HEK293 (cell line): ENCODE results near the gene CNST.

Experiments
- CTCF ChIA-PET: fragments of 350-600 bp; formaldehyde crosslinking; extraction: SDS; loops from one replicate; lab custom pipeline; 2021; ENCODE audit warnings: antibody characterized with exemption; lab: Yijun Ruan, JAX
- POLR2A ChIA-PET: fragments of 300-600 bp; formaldehyde crosslinking; extraction: SDS; loops from one replicate; lab custom pipeline; 2020; ENCODE audit warnings: antibody characterized with exemption, inconsistent platforms; lab: Yijun Ruan, JAX
- H3K27ac ChIP-seq: fragments of 200-500 bp; sonication (Bioruptor generic); 2 replicates; pipeline ENCODE4 v1.5.1; 2014; ENCODE audit warnings: low read depth, low read length, control low read depth, inconsistent platforms; ENCODE audit errors: extremely low read depth
- H3K36me3 ChIP-seq, 2 experiments: fragments of 200-500 bp in 1 of 2; sonication (Bioruptor generic) in 1 of 2; 1 replicate in 1 of 2; 2 replicates in 1 of 2; pipeline ENCODE4 v1.5.1; 2014 to 2017; ENCODE audit warnings: inconsistent platforms in 2 of 2, low read length in 2 of 2; ENCODE audit not compliant: control insufficient read depth in 2 of 2, insufficient read depth in 1 of 2
- H3K4me1 ChIP-seq: fragments of 200-500 bp; sonication (Bioruptor generic); 2 replicates; pipeline ENCODE4 v1.5.1; 2014; ENCODE audit warnings: mild to moderate bottlenecking, low read length, inconsistent platforms; ENCODE audit not compliant: control insufficient read depth, insufficient read depth
- H3K4me3 ChIP-seq: 2 replicates; pipeline ENCODE4 v1.5.1; 2011; ENCODE audit warnings: low read depth, mild to moderate bottlenecking, control low read depth, low read length, moderate library complexity
- H3K9me3 ChIP-seq: fragments of 200-500 bp; sonication (Bioruptor generic); 2 replicates; pipeline ENCODE4 v1.5.1; 2014; ENCODE audit warnings: low read depth, low read length, inconsistent platforms; ENCODE audit not compliant: control insufficient read depth, insufficient read depth
- FEZF1 ChIP-seq: fragments of 450-650 bp; formaldehyde crosslinking; IDR thresholded peaks from 2 replicates; pipeline ENCODE4 v1.5.1; 2016; ENCODE audit warnings: missing biosample characterization, missing genetic modification characterization
- PBX3 ChIP-seq: sonication (generic); formaldehyde crosslinking; IDR thresholded peaks from 2 replicates; pipeline ENCODE4 v1.8.1; 2022; ENCODE audit warnings: mild to moderate bottlenecking, moderate library complexity, missing genetic modification reagents
- SALL2 ChIP-seq: fragments of 450-650 bp; formaldehyde crosslinking; IDR thresholded peaks from 2 replicates; pipeline ENCODE4 v1.5.0; 2017; ENCODE audit warnings: missing biosample characterization, mild to moderate bottlenecking, missing genetic modification characterization, borderline replicate concordance
- ZBTB7A ChIP-seq: fragments of 450-650 bp; formaldehyde crosslinking; IDR thresholded peaks from 2 replicates; pipeline ENCODE4 v1.5.1; 2016; ENCODE audit warnings: low read depth, missing biosample characterization, missing genetic modification characterization
- ZNF121 ChIP-seq: fragments of 450-650 bp; formaldehyde crosslinking; IDR thresholded peaks from 2 replicates; pipeline ENCODE4 v1.5.1; 2016; ENCODE audit warnings: missing biosample characterization, missing genetic modification characterization
- ZNF169 ChIP-seq: fragments of 450-650 bp; formaldehyde crosslinking; IDR thresholded peaks from 2 replicates; pipeline ENCODE4 v1.5.1; 2016; ENCODE audit warnings: missing biosample characterization, missing genetic modification characterization
- ZNF24 ChIP-seq: fragments of 450-650 bp; formaldehyde crosslinking; IDR thresholded peaks from 2 replicates; pipeline ENCODE4 v1.5.1; 2016; ENCODE audit warnings: missing biosample characterization, missing genetic modification characterization
- ZNF280C ChIP-seq: fragments of 450-650 bp; formaldehyde crosslinking; IDR thresholded peaks from 2 replicates; pipeline ENCODE4 v1.5.1; 2016; ENCODE audit warnings: missing biosample characterization, missing genetic modification characterization
- ZNF280D ChIP-seq: fragments of 450-650 bp; formaldehyde crosslinking; IDR thresholded peaks from 2 replicates; pipeline ENCODE4 v1.5.1; 2016; ENCODE audit warnings: missing biosample characterization, missing genetic modification characterization
- ZNF394 ChIP-seq: fragments of 450-650 bp; formaldehyde crosslinking; IDR thresholded peaks from 2 replicates; pipeline ENCODE4 v1.5.1; 2016; ENCODE audit warnings: missing biosample characterization, missing genetic modification characterization, mild to moderate bottlenecking, moderate library complexity, borderline replicate concordance
- ZNF423 ChIP-seq: fragments of 450-650 bp; formaldehyde crosslinking; IDR thresholded peaks from 2 replicates; pipeline ENCODE4 v1.5.1; 2016; ENCODE audit warnings: missing biosample characterization, missing genetic modification characterization
- ZNF426 ChIP-seq: fragments of 450-650 bp; formaldehyde crosslinking; IDR thresholded peaks from 2 replicates; pipeline ENCODE4 v1.5.1; 2017; ENCODE audit warnings: missing biosample characterization, missing genetic modification characterization, mild to moderate bottlenecking, inconsistent platforms, moderate library complexity
- ZNF473 ChIP-seq: fragments of 450-650 bp; formaldehyde crosslinking; IDR thresholded peaks from 2 replicates; pipeline ENCODE4 v1.5.1; 2017; ENCODE audit warnings: missing biosample characterization, missing genetic modification characterization
- ZNF624 ChIP-seq: fragments of 450-650 bp; formaldehyde crosslinking; IDR thresholded peaks from 2 replicates; pipeline ENCODE4 v1.5.1; 2017; ENCODE audit warnings: missing biosample characterization, missing genetic modification characterization
- ZNF792 ChIP-seq: fragments of 450-650 bp; formaldehyde crosslinking; IDR thresholded peaks from 2 replicates; pipeline ENCODE4 v1.5.1; 2016; ENCODE audit warnings: missing biosample characterization, missing genetic modification characterization
- ZNF830 ChIP-seq: fragments of 450-650 bp; IDR thresholded peaks from 2 replicates; pipeline ENCODE4 v1.5.0; 2018; ENCODE audit warnings: missing biosample characterization, missing genetic modification characterization, low read depth, mild to moderate bottlenecking, moderate library complexity
- ZSCAN30 ChIP-seq: fragments of 450-650 bp; IDR thresholded peaks from 2 replicates; pipeline ENCODE4 v1.5.1; 2018; ENCODE audit warnings: missing biosample characterization, mild to moderate bottlenecking, missing genetic modification characterization, moderate library complexity
- ZSCAN5A ChIP-seq: fragments of 450-650 bp; formaldehyde crosslinking; IDR thresholded peaks from 2 replicates; pipeline ENCODE4 v1.5.1; 2016; ENCODE audit warnings: missing biosample characterization, missing genetic modification characterization
- TF ChIP-seq, protein P1 (sequence below): fragments of 450-650 bp; IDR thresholded peaks from 2 replicates; pipeline ENCODE4 v1.5.1; 2018; ENCODE audit warnings: missing biosample characterization, mild to moderate bottlenecking, missing genetic modification characterization
- TF ChIP-seq, protein P2 (sequence below): fragments of 450-650 bp; formaldehyde crosslinking; IDR thresholded peaks from 2 replicates; pipeline ENCODE4; 2016; ENCODE audit warnings: missing biosample characterization, missing genetic modification characterization
- TF ChIP-seq, protein P3 (sequence below): fragments of 450-650 bp; formaldehyde crosslinking; IDR thresholded peaks from 2 replicates; pipeline ENCODE4 v1.5.1; 2017; ENCODE audit warnings: missing biosample characterization, missing genetic modification characterization

Gene CNST

GRCh38 chr1:246577082-246577719 is 10.9 kb downstream of the CNST start:
- ChIA-PET POLR2A (no interaction called here), CTCF (no interaction called here)
- Histone ChIP-seq H3K4me3 (no peak overlapping the region), H3K4me1 (no peaks in the 10 kb centered on the region), H3K36me3 (no peaks in the 10 kb centered on the region), H3K9me3 (no peaks in the 10 kb centered on the region), H3K27ac (no peak overlapping the region)
- TF ChIP-seq ZNF624 (tag by site-specific recombination) (no peak), ZNF830 (tag by site-specific recombination) (no peak), ZNF280C (tag by site-specific recombination) (no peak), ZBTB7A (tag by site-specific recombination) (no peak), ZNF24 (tag by site-specific recombination) (no peak), ZNF426 (tag by site-specific recombination) (no peak), ZNF473 (tag by site-specific recombination) (no peak), ZNF394 (no peak), ZSCAN30 (no peak), ZSCAN5A (tag by site-specific recombination) (no peak)
- TF ChIP-seq, protein P1, sequence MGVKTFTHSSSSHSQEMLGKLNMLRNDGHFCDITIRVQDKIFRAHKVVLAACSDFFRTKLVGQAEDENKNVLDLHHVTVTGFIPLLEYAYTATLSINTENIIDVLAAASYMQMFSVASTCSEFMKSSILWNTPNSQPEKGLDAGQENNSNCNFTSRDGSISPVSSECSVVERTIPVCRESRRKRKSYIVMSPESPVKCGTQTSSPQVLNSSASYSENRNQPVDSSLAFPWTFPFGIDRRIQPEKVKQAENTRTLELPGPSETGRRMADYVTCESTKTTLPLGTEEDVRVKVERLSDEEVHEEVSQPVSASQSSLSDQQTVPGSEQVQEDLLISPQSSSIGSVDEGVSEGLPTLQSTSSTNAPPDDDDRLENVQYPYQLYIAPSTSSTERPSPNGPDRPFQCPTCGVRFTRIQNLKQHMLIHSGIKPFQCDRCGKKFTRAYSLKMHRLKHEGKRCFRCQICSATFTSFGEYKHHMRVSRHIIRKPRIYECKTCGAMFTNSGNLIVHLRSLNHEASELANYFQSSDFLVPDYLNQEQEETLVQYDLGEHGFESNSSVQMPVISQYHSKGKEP (tag by site-specific recombination), result no peak
- TF ChIP-seq, protein P2, sequence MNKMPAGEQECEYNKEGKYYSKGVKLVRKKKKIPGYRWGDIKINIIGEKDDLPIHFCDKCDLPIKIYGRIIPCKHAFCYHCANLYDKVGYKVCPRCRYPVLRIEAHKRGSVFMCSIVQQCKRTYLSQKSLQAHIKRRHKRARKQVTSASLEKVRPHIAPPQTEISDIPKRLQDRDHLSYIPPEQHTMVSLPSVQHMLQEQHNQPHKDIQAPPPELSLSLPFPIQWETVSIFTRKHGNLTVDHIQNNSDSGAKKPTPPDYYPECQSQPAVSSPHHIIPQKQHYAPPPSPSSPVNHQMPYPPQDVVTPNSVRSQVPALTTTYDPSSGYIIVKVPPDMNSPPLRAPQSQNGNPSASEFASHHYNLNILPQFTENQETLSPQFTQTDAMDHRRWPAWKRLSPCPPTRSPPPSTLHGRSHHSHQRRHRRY (tag by site-specific recombination), result no peak
- TF ChIP-seq, protein P3, sequence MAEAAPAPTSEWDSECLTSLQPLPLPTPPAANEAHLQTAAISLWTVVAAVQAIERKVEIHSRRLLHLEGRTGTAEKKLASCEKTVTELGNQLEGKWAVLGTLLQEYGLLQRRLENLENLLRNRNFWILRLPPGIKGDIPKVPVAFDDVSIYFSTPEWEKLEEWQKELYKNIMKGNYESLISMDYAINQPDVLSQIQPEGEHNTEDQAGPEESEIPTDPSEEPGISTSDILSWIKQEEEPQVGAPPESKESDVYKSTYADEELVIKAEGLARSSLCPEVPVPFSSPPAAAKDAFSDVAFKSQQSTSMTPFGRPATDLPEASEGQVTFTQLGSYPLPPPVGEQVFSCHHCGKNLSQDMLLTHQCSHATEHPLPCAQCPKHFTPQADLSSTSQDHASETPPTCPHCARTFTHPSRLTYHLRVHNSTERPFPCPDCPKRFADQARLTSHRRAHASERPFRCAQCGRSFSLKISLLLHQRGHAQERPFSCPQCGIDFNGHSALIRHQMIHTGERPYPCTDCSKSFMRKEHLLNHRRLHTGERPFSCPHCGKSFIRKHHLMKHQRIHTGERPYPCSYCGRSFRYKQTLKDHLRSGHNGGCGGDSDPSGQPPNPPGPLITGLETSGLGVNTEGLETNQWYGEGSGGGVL, result no peak

- ChIA-PET CTCF (no interaction called here), POLR2A (no interaction called here)
- no peak for TF ChIP-seq ZNF792 (tag by site-specific recombination)
- no peak for TF ChIP-seq SALL2 (tag by site-specific recombination)
- no peak for TF ChIP-seq ZNF121 (tag by site-specific recombination)
- no peak for TF ChIP-seq PBX3 (CRISPR knock-in tag)
- no peak for TF ChIP-seq ZNF280D
- TF ChIP-seq FEZF1, result no peak
- no peak for TF ChIP-seq ZNF169 (tag by site-specific recombination)
- no peak for TF ChIP-seq ZNF423 (tag by site-specific recombination)
- Histone ChIP-seq H3K4me1 (no peaks in the 10 kb centered on the region), H3K4me3 (no peak overlapping the region), H3K36me3 (no peaks in the 10 kb centered on the region), H3K27ac (no peak overlapping the region), H3K9me3 (no peaks in the 10 kb centered on the region)
Observed at GRCh38 chr1:246577720-246578106, 11.5 kb downstream of the CNST start.
